ENCODE data around the gene CAMTA1.

Gene CAMTA1

GRCh38 chr1:7293702-7294629, 508.7 kb downstream of the CAMTA1 start:
- DNase-seq (ENCODE audit: low spot score), result no peak
- no peak overlapping the region for H3K27ac ChIP-seq
- ChIA-PET CTCF (interaction anchor here (0.6 kb wide), 1 partner anchor 412 kb away, joined by 8 read pairs; no protein-coding TSS in a partner anchor), POLR2A (ENCODE audit: low non-redundant PET) (no interaction called here)
- no peak for TF ChIP-seq CTCF (conservative IDR thresholded peaks at IDR 0.05; ENCODE audit: low read depth)

- TF ChIP-seq CTCF (conservative IDR thresholded peaks at IDR 0.05; ENCODE audit: low read depth), result no peak
- CTCF ChIA-PET, result interaction anchor here (0.6 kb wide), 1 partner anchor 411 kb away, joined by 8 read pairs; no protein-coding TSS in a partner anchor
- POLR2A ChIA-PET (ENCODE audit: low non-redundant PET), result no interaction called here
These were observed 509.4 kb downstream of the CAMTA1 start for GRCh38 chr1:7294636-7295035.

GRCh38 chr1:7295946-7296345, 510.7 kb downstream of the CAMTA1 start:
- no peak for TF ChIP-seq CTCF (conservative IDR thresholded peaks at IDR 0.05; ENCODE audit: low read depth)
- no peak overlapping the region for H3K27ac ChIP-seq
- ChIA-PET POLR2A (ENCODE audit: low non-redundant PET) (no interaction called here), CTCF (interaction anchor here (0.6 kb wide), 1 partner anchor 454 kb away, joined by 3 read pairs; no protein-coding TSS in a partner anchor)
- no peak for DNase-seq (ENCODE audit: low spot score)

More at GRCh38 chr1:7294636-7295035, 509.4 kb downstream of the CAMTA1 start:
- DNase-seq (ENCODE audit: low spot score), result no peak
- no peak overlapping the region for H3K27ac ChIP-seq

GRCh38 chr1:7296968-7297367, 511.7 kb downstream of the CAMTA1 start:
- CTCF ChIA-PET, result interaction anchor here (0.6 to 0.7 kb wide), 2 partner anchors 16 to 50 kb away, joined by 4 to 6 read pairs; no protein-coding TSS in a partner anchor
- H3K27ac ChIP-seq, result no peak overlapping the region
- no peak for TF ChIP-seq CTCF (conservative IDR thresholded peaks at IDR 0.05; ENCODE audit: low read depth)
- no peak for DNase-seq (ENCODE audit: low spot score)
- POLR2A ChIA-PET (ENCODE audit: low non-redundant PET), result interaction anchor here (0.6 kb wide), 1 partner anchor 38 kb away, joined by 3 read pairs; no protein-coding TSS in a partner anchor

- ChIA-PET CTCF (no interaction called here), POLR2A (ENCODE audit: low non-redundant PET) (no interaction called here)
- no peak for TF ChIP-seq CTCF (conservative IDR thresholded peaks at IDR 0.05; ENCODE audit: low read depth)
- DNase-seq (ENCODE audit: low spot score), result no peak
- H3K27ac ChIP-seq, result no peak overlapping the region; the same call in 1 of the 2 replicates
These were observed 512.9 kb downstream of the CAMTA1 start for GRCh38 chr1:7298145-7298544.

GRCh38 chr1:7298749-7299151, 513.5 kb downstream of the CAMTA1 start:
- TF ChIP-seq CTCF (conservative IDR thresholded peaks at IDR 0.05; ENCODE audit: low read depth), result no peak
- H3K27ac ChIP-seq, result peak overlapping the region; percentile 85
- ChIA-PET CTCF (interaction anchor here (0.7 kb wide), 1 partner anchor 1266 kb away, joined by 3 read pairs; no protein-coding TSS in a partner anchor), POLR2A (ENCODE audit: low non-redundant PET) (no interaction called here)
- peak; percentile 9 for DNase-seq (ENCODE audit: low spot score)
